Spleen (tissue), 7 donors: ENCODE results near the gene ZNF148.

Experiments used
- POLR2A ChIP-seq, 3 donors: fragments of 450-650 bp; IDR thresholded peaks; one replicate each; pipeline ENCODE4 v1.5.1; 2017; ENCODE audit warnings: antibody characterized with exemption in 3 of 3, mild to moderate bottlenecking in 1 of 3
- POLR2AphosphoS5 ChIP-seq, 3 donors: sonication (generic); formaldehyde crosslinking; IDR thresholded peaks; one replicate each; pipeline ENCODE4 v1.5.1; 2017; ENCODE audit warnings: antibody characterized with exemption in 3 of 3
- TF ChIP-seq, protein P1 (sequence below), 11 experiments: fragments of 200-600 bp in 7 of 11; fragments of 450-650 bp in 4 of 11; sonication (generic) in 4 of 11; IDR thresholded peaks in 8 of 11; conservative IDR thresholded peaks in 3 of 11; 1 replicate in 7 of 11; 2 replicates in 4 of 11; pipeline versions ENCODE4 v1.4.0 to v1.8.0; 2016 to 2021; ENCODE audit warnings: antibody characterized with exemption in 11 of 11, inconsistent platforms in 4 of 11, mild to moderate bottlenecking in 1 of 11
- donor health status: DM: no; HTN: no; CAD: no; lungs with moderate emphysema.
- donor health status: DM: no; HTN: no; CAD: no.
- donor health status: DM: no; HTN: no; CAD: no.

- TF ChIP-seq, protein P1, sequence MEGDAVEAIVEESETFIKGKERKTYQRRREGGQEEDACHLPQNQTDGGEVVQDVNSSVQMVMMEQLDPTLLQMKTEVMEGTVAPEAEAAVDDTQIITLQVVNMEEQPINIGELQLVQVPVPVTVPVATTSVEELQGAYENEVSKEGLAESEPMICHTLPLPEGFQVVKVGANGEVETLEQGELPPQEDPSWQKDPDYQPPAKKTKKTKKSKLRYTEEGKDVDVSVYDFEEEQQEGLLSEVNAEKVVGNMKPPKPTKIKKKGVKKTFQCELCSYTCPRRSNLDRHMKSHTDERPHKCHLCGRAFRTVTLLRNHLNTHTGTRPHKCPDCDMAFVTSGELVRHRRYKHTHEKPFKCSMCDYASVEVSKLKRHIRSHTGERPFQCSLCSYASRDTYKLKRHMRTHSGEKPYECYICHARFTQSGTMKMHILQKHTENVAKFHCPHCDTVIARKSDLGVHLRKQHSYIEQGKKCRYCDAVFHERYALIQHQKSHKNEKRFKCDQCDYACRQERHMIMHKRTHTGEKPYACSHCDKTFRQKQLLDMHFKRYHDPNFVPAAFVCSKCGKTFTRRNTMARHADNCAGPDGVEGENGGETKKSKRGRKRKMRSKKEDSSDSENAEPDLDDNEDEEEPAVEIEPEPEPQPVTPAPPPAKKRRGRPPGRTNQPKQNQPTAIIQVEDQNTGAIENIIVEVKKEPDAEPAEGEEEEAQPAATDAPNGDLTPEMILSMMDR (IDR thresholded peaks at IDR 0.05 in 8 of 11, conservative IDR thresholded peaks at IDR 0.05 in 3 of 11): no peak
- TF ChIP-seq POLR2A (IDR thresholded peaks at IDR 0.05): no peak
- no peak for TF ChIP-seq POLR2AphosphoS5 (IDR thresholded peaks at IDR 0.05)
Measured at GRCh38 chr3:125386811-125387210, 11.7 kb upstream of the ZNF148 start.
